ENCODE results near the gene GPANK1. TPM values are rescaled to one million over a fixed set of nuclear protein-coding genes. Genes with fewer than 3 reads are reported as not detected.

Gene GPANK1
- total and polyA plus RNA-seq, 9 of the 15 experiments (the other 6 are each of a cell fraction or from before 2014, with no cell fraction given): 32.2 to 111 (median 46.3) TPM

DNA sequence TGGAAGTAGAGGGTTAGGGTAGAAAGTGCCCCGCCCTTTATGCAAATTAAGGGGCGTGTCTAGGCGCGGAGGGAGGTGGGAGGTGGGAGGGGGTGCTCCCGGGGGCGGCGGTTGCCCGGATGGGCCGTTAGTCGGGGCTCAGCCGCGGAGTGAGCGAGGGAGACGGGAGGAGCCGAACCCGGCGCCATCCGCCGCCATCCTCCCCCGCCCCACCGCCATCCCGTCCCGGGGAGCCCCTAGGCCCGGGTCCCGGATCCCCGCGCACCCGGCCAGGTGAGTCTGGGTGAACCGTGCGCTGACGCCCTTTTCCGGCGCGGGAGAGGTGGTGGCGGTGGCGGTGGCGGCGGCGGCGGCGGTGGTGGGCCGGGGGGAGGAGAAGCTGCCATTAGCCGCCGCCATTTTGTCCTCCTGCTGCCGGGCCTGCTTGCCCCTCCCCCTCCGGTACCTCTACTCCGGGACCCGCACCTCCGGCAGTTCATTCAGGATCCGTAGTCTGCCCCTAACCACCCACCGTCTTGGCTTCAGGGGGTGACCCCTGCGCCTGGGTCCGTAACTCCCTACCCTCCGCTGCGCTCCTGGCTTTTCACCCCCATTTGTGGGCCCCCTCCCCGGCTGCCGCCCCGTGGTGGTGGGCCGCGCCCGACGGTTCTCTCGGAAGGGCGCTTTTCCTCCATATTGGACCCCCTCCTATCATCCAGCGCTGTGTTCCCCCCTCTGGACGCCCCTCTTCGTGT is 44.0 kb downstream of the GPANK1 start, which contains the start of gene PRRC2A (continued):
- TF ChIP-seq, protein P1, sequence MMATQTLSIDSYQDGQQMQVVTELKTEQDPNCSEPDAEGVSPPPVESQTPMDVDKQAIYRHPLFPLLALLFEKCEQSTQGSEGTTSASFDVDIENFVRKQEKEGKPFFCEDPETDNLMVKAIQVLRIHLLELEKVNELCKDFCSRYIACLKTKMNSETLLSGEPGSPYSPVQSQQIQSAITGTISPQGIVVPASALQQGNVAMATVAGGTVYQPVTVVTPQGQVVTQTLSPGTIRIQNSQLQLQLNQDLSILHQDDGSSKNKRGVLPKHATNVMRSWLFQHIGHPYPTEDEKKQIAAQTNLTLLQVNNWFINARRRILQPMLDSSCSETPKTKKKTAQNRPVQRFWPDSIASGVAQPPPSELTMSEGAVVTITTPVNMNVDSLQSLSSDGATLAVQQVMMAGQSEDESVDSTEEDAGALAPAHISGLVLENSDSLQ (IDR thresholded peaks at IDR 0.05): no peak
- TF ChIP-seq ZNF740 (CRISPR knock-in tag; IDR thresholded peaks at IDR 0.05) (peak; percentile 72; the same call in 1 of the 2 replicates), ZNF740 (tag; IDR thresholded peaks at IDR 0.05) (peak in 1 of 2 experiments; percentile 49; a peak in 2 of 4 replicates), E2F8 (IDR thresholded peaks at IDR 0.05; ENCODE audit: low read depth, partially characterized antibody) (no peak), ELF1 (tag; IDR thresholded peaks at IDR 0.05) (no peak), MBD2 (IDR thresholded peaks at IDR 0.05; ENCODE audit: borderline replicate concordance, low read depth) (peak; percentile 26; the same call in 1 of the 2 replicates), RERE (CRISPR knock-in tag; IDR thresholded peaks at IDR 0.05; ENCODE audit: borderline replicate concordance) (peak; percentile 71; the same call in 1 of the 2 replicates), MEF2D (tag; conservative IDR thresholded peaks at IDR 0.05; ENCODE audit: low read depth) (no peak), RB1 (IDR thresholded peaks at IDR 0.05; ENCODE audit: low read depth) (peak; percentile 86), YY1 (IDR thresholded peaks at IDR 0.05; ENCODE audit: borderline replicate concordance in 1 of 3, control insufficient read depth in 1 of 3, extremely low read depth in 1 of 3, insufficient read depth in 3 of 3, insufficient read length in 1 of 3, insufficient replicate concordance in 2 of 3, low read depth in 1 of 3, low read length in 2 of 3) (peak; percentile 92 to 96 (median 92)), ZNF41 (CRISPR knock-in tag; conservative IDR thresholded peaks at IDR 0.05) (no peak), EZH2 (IDR thresholded peaks at IDR 0.05; ENCODE audit: borderline replicate concordance, low read depth, low read length) (no peak), ZZZ3 (IDR thresholded peaks at IDR 0.05) (peak; percentile 98), TGIF2 (CRISPR knock-in tag; IDR thresholded peaks at IDR 0.05) (peak; percentile 84), GATA2 (CRISPR knock-in tag; IDR thresholded peaks at IDR 0.05) (no peak)
